IMR-90 (cell line): ENCODE results near the gene HMX2. TPM values are rescaled to one million over a fixed set of nuclear protein-coding genes. Genes with fewer than 3 reads are reported as not detected.
"Not testable (repeated sequence)": the region's sequence is repeated elsewhere in the genome, so short reads cannot be mapped to it uniquely, and the experiment has no call there.

Experiments used
- ATAC-seq: fragments of 200-7000 bp; cut with Tn5 transposase; 2 replicates; pipeline ENCODE4 v1.9.1; 2020; ENCODE audit warnings: low read depth, mild to moderate bottlenecking, moderate library complexity
- BruUV-seq: library from RNA; stranded (reverse); fragments of 400-500 nt; replicated peaks from 2 replicates; lab custom pipeline; 2021; lab: Mats Ljungman, UMichigan
- CTCF ChIA-PET: fragments of 300-600 bp; formaldehyde crosslinking; extraction: SDS; loops from one replicate; lab custom pipeline; 2021; ENCODE audit warnings: antibody characterized with exemption; lab: Yijun Ruan, JAX
- POLR2A ChIA-PET: fragments of 300-600 bp; sonication (Branson Sonifier 250); formaldehyde crosslinking; loops from one replicate; lab custom pipeline; 2022; ENCODE audit warnings: antibody characterized with exemption; ENCODE audit not compliant: unreplicated experiment; lab: Charles Lee
- DNase-seq: peaks from one replicate; pipeline ENCODE4 v3.0.0; 2013
- H2AFZ ChIP-seq: replicated peaks from 2 replicates; pipeline ENCODE3; 2013; ENCODE audit warnings: low read length, mild to moderate bottlenecking; ENCODE audit not compliant: poor library complexity
- H2AK5ac ChIP-seq: 2 replicates; pipeline ENCODE4 v1.6.1; 2013; ENCODE audit warnings: low read depth, low read length, inconsistent platforms
- H2AK9ac ChIP-seq: replicated peaks from 2 replicates; pipeline ENCODE3; 2013; ENCODE audit warnings: mild to moderate bottlenecking, low read depth, low read length, moderate library complexity; ENCODE audit not compliant: poor library complexity
- H2BK120ac ChIP-seq: 2 replicates; pipeline ENCODE4 v1.6.1; 2013; ENCODE audit warnings: low read depth, low read length, inconsistent platforms
- H2BK15ac ChIP-seq: 3 replicates; pipeline ENCODE4 v1.6.1; 2013; ENCODE audit warnings: low read depth, low read length, inconsistent platforms
- H2BK20ac ChIP-seq: 2 replicates; pipeline ENCODE4 v1.6.1; 2013; ENCODE audit warnings: low read depth, mild to moderate bottlenecking, inconsistent platforms, low read length, moderate library complexity
- H2BK5ac ChIP-seq: 2 replicates; pipeline ENCODE4 v1.6.1; 2013; ENCODE audit warnings: mild to moderate bottlenecking, low read depth, low read length, inconsistent platforms; ENCODE audit not compliant: poor library complexity, severe bottlenecking
- H3K14ac ChIP-seq: replicated peaks from 2 replicates; pipeline ENCODE4 v1.6.1; 2013; ENCODE audit warnings: low read depth, low read length, inconsistent platforms
- H3K18ac ChIP-seq: 2 replicates; pipeline ENCODE4 v1.6.1; 2013; ENCODE audit warnings: low read depth, low read length, control low read depth
- H3K23ac ChIP-seq: 2 replicates; pipeline ENCODE4 v1.6.1; 2013; ENCODE audit warnings: low read depth, low read length, inconsistent platforms
- H3K27ac ChIP-seq: 2 replicates; pipeline ENCODE4 v1.5.1; 2013; ENCODE audit warnings: mild to moderate bottlenecking, control low read depth, low read length; ENCODE audit not compliant: insufficient read depth
- H3K27me3 ChIP-seq: 2 replicates; pipeline ENCODE4 v1.6.1; 2013; ENCODE audit warnings: low read length; ENCODE audit not compliant: control insufficient read depth, insufficient read depth
- H3K36me3 ChIP-seq: 2 replicates; pipeline ENCODE4 v1.6.1; 2013; ENCODE audit warnings: low read length, mixed read lengths; ENCODE audit not compliant: control insufficient read depth, insufficient read depth
- H3K4ac ChIP-seq: 2 replicates; pipeline ENCODE4 v1.6.1; 2013; ENCODE audit warnings: low read depth, low read length, inconsistent platforms
- H3K4me1 ChIP-seq: 2 replicates; pipeline ENCODE4 v1.6.1; 2013; ENCODE audit warnings: low read length, mixed read lengths; ENCODE audit not compliant: control insufficient read depth, insufficient read depth
- H3K4me2 ChIP-seq: 2 replicates; pipeline ENCODE4 v1.6.1; 2013; ENCODE audit warnings: low read depth, mild to moderate bottlenecking, control low read depth, low read length, moderate library complexity
- H3K4me3 ChIP-seq: 2 replicates; pipeline ENCODE4 v1.5.1; 2013; ENCODE audit warnings: low read depth, mild to moderate bottlenecking, control low read depth, low read length, moderate library complexity; ENCODE audit not compliant: insufficient read depth
- H3K56ac ChIP-seq: 2 replicates; pipeline ENCODE4 v1.6.1; 2013; ENCODE audit warnings: low read length, inconsistent platforms; ENCODE audit not compliant: insufficient read depth; ENCODE audit errors: extremely low read depth
- H3K79me1 ChIP-seq, 2 experiments: 2 replicates each; pipeline ENCODE4 v1.6.1; 2013; ENCODE audit warnings: low read length in 2 of 2, inconsistent platforms in 1 of 2, low read depth in 1 of 2
- H3K9ac ChIP-seq: 2 replicates; pipeline ENCODE4 v1.6.1; 2013; ENCODE audit warnings: low read depth, low read length, control low read depth
- H3K9me1 ChIP-seq: 2 replicates; pipeline ENCODE4 v1.6.1; 2013; ENCODE audit warnings: low read length, inconsistent platforms; ENCODE audit not compliant: insufficient read depth
- H3K9me3 ChIP-seq: 2 replicates; pipeline ENCODE4 v1.6.1; 2013; ENCODE audit warnings: low read length; ENCODE audit not compliant: control insufficient read depth, insufficient read depth
- H4K20me1 ChIP-seq: 2 replicates; pipeline ENCODE4 v1.6.1; 2013; ENCODE audit warnings: low read length, inconsistent platforms; ENCODE audit not compliant: insufficient read depth
- H4K5ac ChIP-seq: 2 replicates; pipeline ENCODE4 v1.6.1; 2013; ENCODE audit warnings: mild to moderate bottlenecking, low read depth, low read length, control low read depth
- H4K8ac ChIP-seq, 2 experiments: 2 replicates each; pipeline ENCODE4 v1.6.1; 2013; ENCODE audit warnings: low read depth in 2 of 2, low read length in 2 of 2, control low read depth in 1 of 2, inconsistent platforms in 1 of 2
- H4K91ac ChIP-seq: 2 replicates; pipeline ENCODE4 v1.6.1; 2013; ENCODE audit warnings: low read depth, low read length, inconsistent platforms; ENCODE audit not compliant: insufficient read depth
- MAFK ChIP-seq: IDR thresholded peaks from 2 replicates; pipeline ENCODE4 v1.6.1; 2012; ENCODE audit warnings: low read depth, low read length, improper control_type of control experiment
- NFE2L2 ChIP-seq: fragments of 150-350 bp; IDR thresholded peaks from 2 replicates; pipeline ENCODE4 v1.6.1; 2016; ENCODE audit warnings: low read depth, mild to moderate bottlenecking, low read length
- POLR2A ChIP-seq: IDR thresholded peaks from 2 replicates; pipeline ENCODE4 v1.6.1; 2012; ENCODE audit warnings: mild to moderate bottlenecking, low read depth, low read length
- RAD21 ChIP-seq: IDR thresholded peaks from 2 replicates; pipeline ENCODE4 v1.6.1; 2012; ENCODE audit warnings: low read length, improper control_type of control experiment
- RCOR1 ChIP-seq: IDR thresholded peaks from 2 replicates; pipeline ENCODE4 v1.6.1; 2012; ENCODE audit warnings: mild to moderate bottlenecking, low read length, improper control_type of control experiment; ENCODE audit not compliant: insufficient replicate concordance
- RFX5 ChIP-seq: IDR thresholded peaks from 2 replicates; pipeline ENCODE4 v1.8.0; 2012; ENCODE audit warnings: low read depth, mild to moderate bottlenecking, low read length, moderate library complexity
- SMC3 ChIP-seq: fragments of 150-350 bp; IDR thresholded peaks from 2 replicates; pipeline ENCODE4 v1.6.1; 2016; ENCODE audit warnings: low read depth, mild to moderate bottlenecking, antibody characterized with exemption, low read length, moderate library complexity
- WGBS, 2 experiments: methylation state at CpG; one replicate each; pipeline versions ENCODE4 v1.1.5 to v1.1.7; 2013; ENCODE audit warnings: missing lambda C conversion rate in 2 of 2; ENCODE audit not compliant: insufficient read length in 1 of 2; ENCODE audit errors: extremely low coverage in 2 of 2; 5-methylcytosine and 5-hydroxymethylcytosine counted together
- dilution Hi-C: fragments of 300-500 bp; cut with HindIII; formaldehyde crosslinking; loops from one replicate; pipeline ENCODE4 v1.14.3; 2018; ENCODE audit warnings: low sequenced_read_pairs; ENCODE audit not compliant: unreplicated experiment
- in situ Hi-C: fragments of 300-500 bp; cut with MboI; formaldehyde crosslinking; loops from 3 replicates; pipeline ENCODE4 v1.14.3; 2019; ENCODE audit warnings: low sequenced_read_pairs, inconsistent platforms, mixed read lengths
- intact Hi-C: fragments of 100-400 bp; cut with micrococcal nuclease; formaldehyde crosslinking; loops from 2 replicates; pipeline ENCODE4 v1.10.0; 2022
- polyA plus RNA-seq, 3 experiments: library from polyadenylated mRNA; depleted of rRNA; stranded (reverse); fragments of >200 nt; gene quantifications; 2 replicates each; pipeline ENCODE4 v1.2.3, GENCODE V29; 2012; ENCODE audit warnings: low replicate concordance in 1 of 3
- total RNA-seq: library from RNA; depleted of rRNA; stranded (reverse); fragments of >200 nt; gene quantifications from 2 replicates; pipeline ENCODE4 v1.2.3, GENCODE V29; 2012
- TF ChIP-seq, protein P1 (sequence below): fragments of 150-350 bp; IDR thresholded peaks from 2 replicates; pipeline ENCODE4 v1.6.1; 2017; ENCODE audit warnings: mild to moderate bottlenecking, antibody characterized with exemption, low read length, low read depth

The HMX2 gene
- total and polyA plus RNA-seq, 2 of the 4 experiments (the other 2 are of a cell fraction): not detected

DNA sequence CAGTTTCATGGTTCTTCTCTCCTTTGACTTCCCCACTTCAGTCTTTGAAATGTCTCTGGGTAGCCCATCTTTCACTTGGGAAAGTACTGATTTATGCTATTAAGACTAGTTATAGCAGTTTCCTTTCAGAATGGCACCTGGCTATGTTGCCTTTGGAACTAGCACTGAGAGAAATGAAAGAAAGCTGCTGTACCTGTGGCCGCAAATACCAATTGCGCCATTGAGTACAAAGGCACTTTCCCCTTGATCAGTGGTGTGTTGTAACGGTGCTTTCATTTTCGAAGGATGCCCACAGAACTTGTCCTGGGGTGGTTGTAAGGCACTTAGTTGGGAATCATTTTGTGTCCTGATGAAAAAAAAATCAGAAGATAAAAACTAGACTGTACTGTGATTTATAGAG is 23.0 kb downstream of the HMX2 start:
- Histone ChIP-seq H2BK20ac (no peak overlapping the region), H2AK5ac (no peak overlapping the region), H3K27ac (no peak overlapping the region), H2AFZ (no peak overlapping the region), H3K9me3 (no peaks in the 10 kb centered on the region), H3K36me3 (peaks cover 13% of the 10 kb centered on the region), H2BK5ac (no peak overlapping the region), H3K9me1 (0 out of 2 replicates have a peak, but pooled peaks cover 2% of the 10 kb centered on the region), H3K4me3 (no peak overlapping the region), H3K23ac (no peak overlapping the region), H4K8ac (no peak overlapping the region), H2BK15ac (no peak overlapping the region), H3K14ac (no peak overlapping the region), H3K9ac (no peak overlapping the region), H3K4ac (no peak overlapping the region), H3K27me3 (no peaks in the 10 kb centered on the region), H4K20me1 (no peaks in the 10 kb centered on the region; the same call in none of the 2 replicates), H4K5ac (no peak overlapping the region), H3K18ac (no peak overlapping the region), H3K79me1 (peaks cover 31 to 32% of the 10 kb centered on the region in 2 experiments), H3K56ac (no peak overlapping the region), H4K91ac (no peak overlapping the region), H3K4me1 (no peaks in the 10 kb centered on the region), H3K4me2 (no peak overlapping the region), H2BK120ac (no peak overlapping the region), H2AK9ac (no peak overlapping the region)
- ATAC-seq (no peak), DNase-seq (no peak)
- in situ Hi-C loops: loop anchor here (25.0 kb wide), 2 partner anchors 309 to 1034 kb away; no protein-coding TSS in a partner anchor
- TF ChIP-seq RAD21: no peak
- no peak for TF ChIP-seq MAFK
- TF ChIP-seq, protein P1, sequence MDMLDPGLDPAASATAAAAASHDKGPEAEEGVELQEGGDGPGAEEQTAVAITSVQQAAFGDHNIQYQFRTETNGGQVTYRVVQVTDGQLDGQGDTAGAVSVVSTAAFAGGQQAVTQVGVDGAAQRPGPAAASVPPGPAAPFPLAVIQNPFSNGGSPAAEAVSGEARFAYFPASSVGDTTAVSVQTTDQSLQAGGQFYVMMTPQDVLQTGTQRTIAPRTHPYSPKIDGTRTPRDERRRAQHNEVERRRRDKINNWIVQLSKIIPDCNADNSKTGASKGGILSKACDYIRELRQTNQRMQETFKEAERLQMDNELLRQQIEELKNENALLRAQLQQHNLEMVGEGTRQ: no peak
- TF ChIP-seq NFE2L2: no peak
- no peak for TF ChIP-seq RFX5
- TF ChIP-seq RCOR1: no peak
- TF ChIP-seq POLR2A: no peak
- no peak for TF ChIP-seq SMC3
- intact Hi-C loops: no loop called here
- dilution Hi-C loops: no loop called here
- WGBS, 2 experiments: no CpG with 5 or more reads among the region's 4 CpGs
- ChIA-PET POLR2A (no interaction called here), CTCF (no interaction called here)
- BruUV-seq: no TSS peak

DNA sequence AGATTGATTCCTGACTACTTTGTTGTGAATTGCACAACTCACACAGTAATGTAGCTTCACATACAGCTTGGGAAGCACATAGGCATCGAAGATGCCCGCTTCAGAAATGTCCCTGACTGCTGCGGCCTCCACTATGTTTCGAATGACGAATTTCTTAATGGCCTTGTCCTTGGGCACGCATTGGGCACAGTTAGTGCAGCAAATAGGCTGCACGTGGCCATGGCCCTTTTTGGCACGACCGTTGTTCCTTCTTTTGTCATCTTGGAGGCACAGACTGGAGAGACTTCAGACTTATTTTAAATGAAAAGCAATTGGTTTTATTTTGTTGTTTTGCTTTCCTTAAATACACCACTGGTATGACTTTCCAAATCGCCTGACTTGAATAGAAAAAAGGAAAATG is 23.7 kb downstream of the HMX2 start:
- H2AFZ ChIP-seq, H3K27me3 ChIP-seq, POLR2A ChIA-PET, H2AK9ac ChIP-seq, H2BK15ac ChIP-seq, H4K5ac ChIP-seq, H2AK5ac ChIP-seq, dilution Hi-C loops, H4K8ac ChIP-seq, ATAC-seq, BruUV-seq, H3K4me2 ChIP-seq, H2BK5ac ChIP-seq, H3K4me1 ChIP-seq, H3K36me3 ChIP-seq, H3K9me1 ChIP-seq, H3K4ac ChIP-seq, H3K9me3 ChIP-seq, intact Hi-C loops, H3K56ac ChIP-seq, H2BK20ac ChIP-seq, H3K14ac ChIP-seq, H3K9ac ChIP-seq, H3K27ac ChIP-seq, H3K18ac ChIP-seq, DNase-seq, H4K91ac ChIP-seq, H3K23ac ChIP-seq, H3K4me3 ChIP-seq, H2BK120ac ChIP-seq, H4K20me1 ChIP-seq: not testable (repeated sequence)
- CTCF ChIA-PET: interaction anchor here (0.7 kb wide), 1 partner anchor 12 kb away, joined by 3 read pairs; no protein-coding TSS in a partner anchor
- H3K79me1 ChIP-seq: peaks cover 27 to 35% of the 10 kb centered on the region in 2 experiments
- no CpG with 5 or more reads among the region's 10 CpGs for WGBS, 2 experiments
- in situ Hi-C loops: loop anchor here (25.0 kb wide), 2 partner anchors 309 to 1034 kb away; no protein-coding TSS in a partner anchor
